GM18499 (cell line): ENCODE results near the gene CACNA1D.

ENCODE experiments used
- ATAC-seq: cut with Tn5 transposase; IDR thresholded peaks from one replicate; pipeline ENCODE4 v1.9.1; 2021; ENCODE audit warnings: moderate number of reproducible peaks; ENCODE audit not compliant: insufficient read depth, unreplicated experiment

CACNA1D gene

GRCh38 chr3:53675022-53675697 lies 180.7 kb downstream of the CACNA1D start:
- no peak for ATAC-seq

- ATAC-seq, result no peak
Measured at GRCh38 chr3:53675942-53676341, 181.5 kb downstream of the CACNA1D start.

GRCh38 chr3:53677413-53677812 lies 183.0 kb downstream of the CACNA1D start:
- ATAC-seq, result no peak

GRCh38 chr3:53680028-53680427 lies 185.6 kb downstream of the CACNA1D start:
- ATAC-seq, result no peak

- no peak for ATAC-seq
Measured at GRCh38 chr3:53682807-53683206, 188.4 kb downstream of the CACNA1D start.

GRCh38 chr3:53688066-53688465 lies 193.7 kb downstream of the CACNA1D start:
- ATAC-seq, result no peak

GRCh38 chr3:53688989-53689388 lies 194.6 kb downstream of the CACNA1D start:
- no peak for ATAC-seq

GRCh38 chr3:53689681-53690080 lies 195.3 kb downstream of the CACNA1D start:
- no peak for ATAC-seq

GRCh38 chr3:53690521-53690920 lies 196.1 kb downstream of the CACNA1D start:
- ATAC-seq, result no peak

- ATAC-seq, result no peak
Measured at GRCh38 chr3:53691349-53691748, 196.9 kb downstream of the CACNA1D start.

GRCh38 chr3:53691885-53692284 lies 197.5 kb downstream of the CACNA1D start:
- no peak for ATAC-seq

- ATAC-seq, result no peak
Measured at GRCh38 chr3:53693451-53693850, 199.0 kb downstream of the CACNA1D start.

GRCh38 chr3:53694046-53694445 lies 199.6 kb downstream of the CACNA1D start:
- ATAC-seq, result no peak

GRCh38 chr3:53694666-53695323 lies 200.4 kb downstream of the CACNA1D start:
- no peak for ATAC-seq

- ATAC-seq, result no peak
Measured at GRCh38 chr3:53695324-53695690, 200.9 kb downstream of the CACNA1D start.

GRCh38 chr3:53696401-53697172 lies 202.2 kb downstream of the CACNA1D start:
- no peak for ATAC-seq

GRCh38 chr3:53700441-53700840 lies 206.0 kb downstream of the CACNA1D start:
- no peak for ATAC-seq

- no peak for ATAC-seq
Measured at GRCh38 chr3:53702776-53703530, 208.5 kb downstream of the CACNA1D start.

GRCh38 chr3:53703630-53704362 lies 209.4 kb downstream of the CACNA1D start:
- no peak for ATAC-seq

GRCh38 chr3:53704363-53704725 lies 209.9 kb downstream of the CACNA1D start:
- no peak for ATAC-seq
